Measurements from ENCODE around the gene MYOG.

MYOG gene

GRCh38 chr1:203072002-203072602 is 13.7 kb downstream of the MYOG start:
- no peak for DNase-seq

GRCh38 chr1:203069030-203069747 is 16.6 kb downstream of the MYOG start:
- no peak for DNase-seq

GRCh38 chr1:203066965-203067364 is 18.8 kb downstream of the MYOG start:
- DNase-seq, result no peak

DNA sequence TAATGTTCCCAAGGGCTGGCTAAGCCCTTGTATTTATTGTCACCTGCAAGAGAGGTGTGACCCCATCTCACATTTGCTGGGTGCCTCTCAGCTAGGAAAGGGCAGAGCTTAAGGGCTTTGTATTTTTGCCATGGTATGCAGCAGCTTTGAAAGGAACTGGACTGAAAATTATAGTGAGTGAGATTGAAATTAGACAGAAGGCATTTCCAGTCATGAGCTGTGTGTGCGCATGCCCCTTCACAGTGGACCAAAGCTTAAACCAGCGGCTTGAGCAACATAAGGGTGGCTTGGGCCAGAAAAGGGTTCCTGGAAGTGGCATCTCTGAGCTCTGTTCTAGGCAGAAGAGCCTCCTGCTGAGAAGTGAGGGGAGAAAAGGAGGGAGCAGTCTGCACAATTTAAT is 19.8 kb downstream of the MYOG start:
- DNase-seq, result no peak

GRCh38 chr1:203065191-203065590 is 20.6 kb downstream of the MYOG start:
- no peak for DNase-seq

- no peak for DNase-seq
Observed at GRCh38 chr1:203063287-203063686, 22.5 kb downstream of the MYOG start.

GRCh38 chr1:203060115-203060514 is 25.7 kb downstream of the MYOG start:
- no peak for DNase-seq

DNA sequence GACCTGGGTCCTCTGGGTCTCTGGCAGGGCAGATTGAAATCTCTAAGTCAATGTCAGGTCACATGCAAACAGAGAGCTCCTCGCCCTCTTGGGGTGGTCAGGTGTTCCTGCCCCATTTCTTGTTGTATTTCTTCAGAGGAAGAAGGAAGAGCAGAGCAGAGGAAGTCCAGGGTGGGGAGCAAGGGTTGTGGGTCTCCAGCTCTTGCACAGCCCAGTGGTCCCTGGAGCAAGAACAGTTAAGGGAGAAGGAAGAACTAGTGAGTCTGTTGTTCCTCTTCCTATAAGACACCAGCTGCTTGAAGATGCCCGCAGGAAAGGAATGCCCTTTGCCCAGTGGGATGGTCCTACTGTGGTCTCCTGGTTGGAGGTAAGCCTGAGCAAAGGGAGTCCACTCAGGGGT is 26.3 kb downstream of the MYOG start:
- no peak for DNase-seq

DNA sequence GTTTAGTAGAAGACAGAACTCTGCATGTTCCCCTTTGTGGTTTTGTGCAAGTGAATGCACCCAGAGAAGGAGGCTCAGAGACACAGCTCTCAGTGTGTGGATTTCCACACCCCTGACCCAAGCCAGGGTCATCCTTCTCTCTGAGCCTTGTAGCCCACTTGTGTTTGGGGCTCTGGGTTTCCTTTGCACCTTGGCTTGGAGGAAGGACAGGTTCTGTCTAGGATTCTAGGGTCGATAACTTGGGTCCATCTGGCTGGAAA is 27.2 kb downstream of the MYOG start:
- DNase-seq, result no peak

DNA sequence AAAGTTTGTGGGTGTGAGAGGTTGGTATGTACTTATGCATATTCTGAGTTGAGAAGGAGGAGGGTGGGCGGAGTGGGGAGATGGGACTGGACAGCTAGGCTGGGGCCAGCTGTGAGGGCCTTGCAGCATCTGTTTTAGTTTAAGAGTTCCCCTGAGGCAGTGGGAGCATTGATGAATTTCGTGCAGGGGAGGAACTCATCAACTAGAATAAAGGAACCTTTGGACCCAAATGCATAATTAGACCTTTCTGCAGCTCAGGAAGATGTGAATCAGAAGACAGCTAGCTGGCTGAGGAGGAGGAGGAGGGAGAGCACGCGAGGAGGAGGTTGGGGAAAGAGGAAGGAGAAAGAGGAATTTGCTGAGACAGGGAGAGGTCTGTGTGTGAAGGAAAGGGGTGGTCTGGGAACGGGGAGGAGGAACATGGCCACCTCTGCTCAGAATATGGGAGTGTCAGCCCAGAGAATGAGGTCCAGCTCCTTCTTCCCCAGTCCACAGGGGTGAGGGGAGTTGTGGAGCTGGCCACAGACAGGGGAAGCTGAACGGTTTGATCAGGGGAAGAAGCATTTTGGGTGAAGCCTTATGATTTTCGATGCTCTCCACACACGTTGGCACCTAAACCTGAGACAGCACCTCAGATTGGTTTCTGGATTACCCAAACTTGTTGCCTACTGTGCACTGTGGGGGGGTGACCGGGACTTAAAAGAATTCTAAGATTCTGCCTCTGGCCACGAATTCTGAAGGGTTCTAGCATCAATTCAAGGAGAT is 27.7 kb downstream of the MYOG start:
- DNase-seq, result no peak

DNA sequence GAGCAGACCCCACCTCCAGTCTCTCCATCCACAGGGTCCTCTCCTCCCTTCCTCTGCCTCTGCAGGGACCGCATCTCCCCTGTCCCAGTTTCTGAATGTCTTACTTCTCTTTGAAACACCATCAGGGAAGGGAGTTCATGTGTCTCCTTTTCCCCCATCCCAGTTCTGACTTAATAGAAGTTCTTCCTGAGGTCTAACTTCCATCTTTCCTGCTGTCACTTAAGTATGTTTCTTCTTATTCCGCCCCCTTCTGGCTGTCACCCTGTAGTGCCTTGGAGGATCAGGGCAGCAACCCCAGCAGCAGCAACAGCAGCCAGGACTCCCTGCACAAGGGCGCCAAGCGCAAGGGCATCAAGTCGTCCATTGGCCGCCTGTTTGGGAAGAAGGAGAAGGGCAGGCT is 29.3 kb downstream of the MYOG start:
- no peak for DNase-seq

DNA sequence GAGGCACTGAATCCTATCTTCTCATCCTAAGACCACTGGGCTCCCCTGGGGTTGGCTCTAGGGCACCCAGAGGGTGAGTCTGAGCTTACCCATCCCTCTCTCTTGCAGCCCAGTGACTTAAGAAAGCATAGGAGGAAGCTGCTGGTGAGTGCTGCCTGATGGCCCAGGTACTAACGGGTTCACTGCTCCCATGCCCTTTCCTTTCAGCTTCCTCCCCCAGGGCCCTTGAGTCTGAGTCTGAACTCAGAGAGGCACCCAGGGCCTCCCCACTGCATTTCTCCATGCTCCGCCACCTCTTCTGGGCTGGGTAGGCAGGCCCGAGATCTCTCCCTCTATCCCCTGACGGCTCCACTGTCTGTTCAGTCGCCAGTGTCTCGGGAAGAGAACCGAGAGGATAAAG is 29.8 kb downstream of the MYOG start:
- DNase-seq, result no peak

DNA sequence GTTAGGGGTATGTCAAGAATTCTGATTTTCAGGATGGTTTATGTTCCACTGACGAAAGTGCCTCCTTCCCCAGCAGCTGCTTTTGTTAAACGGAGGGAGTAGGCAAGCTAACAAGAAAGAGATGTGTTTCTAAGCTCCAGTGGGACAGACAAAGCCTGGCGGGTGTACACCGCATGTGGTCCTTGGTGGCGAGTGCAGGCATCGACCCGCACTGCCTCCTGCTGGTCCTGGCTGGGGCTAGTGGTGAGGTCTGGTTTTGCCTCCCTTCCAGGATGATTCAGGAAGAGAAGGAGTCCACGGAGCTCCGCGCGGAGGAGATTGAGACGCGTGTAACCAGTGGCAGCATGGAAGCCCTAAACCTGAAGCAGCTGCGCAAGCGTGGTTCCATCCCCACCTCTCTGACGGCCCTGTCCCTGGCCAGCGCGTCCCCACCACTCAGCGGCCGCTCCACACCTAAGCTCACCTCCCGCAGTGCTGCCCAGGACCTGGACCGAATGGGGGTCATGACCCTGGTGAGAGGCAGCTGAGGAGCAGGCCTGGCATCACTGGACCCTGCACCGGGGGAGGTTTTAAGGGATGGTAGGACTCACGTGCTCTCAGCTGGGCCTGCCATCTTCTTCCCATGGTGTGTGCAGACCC is 30.5 kb downstream of the MYOG start:
- no peak for DNase-seq

DNA sequence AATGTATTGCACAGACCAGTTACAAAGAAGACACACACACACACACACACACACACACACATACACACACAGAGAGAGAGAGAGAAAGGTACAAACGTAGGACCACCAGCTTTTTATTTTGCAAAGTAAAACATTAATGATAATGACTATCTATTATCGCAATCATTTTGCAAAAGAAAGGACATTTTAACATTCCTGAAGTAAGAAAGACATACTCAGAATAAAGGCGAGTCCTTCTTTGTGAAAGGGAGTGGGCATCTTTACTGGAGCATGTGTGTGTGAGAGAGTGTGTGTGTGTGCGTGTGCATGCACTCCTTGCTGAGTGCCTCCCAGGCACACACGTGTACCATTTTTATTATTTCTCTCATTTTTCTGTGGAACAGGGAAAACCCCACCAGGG is 31.2 kb downstream of the MYOG start:
- no peak for DNase-seq

DNA sequence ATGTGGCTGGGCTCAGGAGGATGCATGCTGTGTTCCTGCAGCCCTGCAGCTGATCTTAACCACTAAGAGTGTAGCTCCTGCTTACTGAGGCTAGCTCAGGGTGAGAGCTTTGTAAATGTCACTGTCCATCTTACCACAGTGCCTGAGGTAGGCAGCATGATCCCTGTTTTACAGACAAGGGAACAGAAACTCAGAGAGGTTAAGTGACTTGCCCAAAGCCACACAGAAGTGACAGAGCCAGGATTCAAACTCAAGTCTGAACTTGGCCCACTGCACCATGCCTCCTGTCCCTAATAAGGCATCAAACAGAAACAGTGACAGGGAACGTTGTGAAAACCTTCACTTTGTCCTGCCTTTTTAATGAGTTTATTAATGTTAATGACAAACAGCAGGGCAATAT is 31.6 kb downstream of the MYOG start:
- no peak for DNase-seq

- no peak for DNase-seq
Observed at GRCh38 chr1:203052601-203053000, 33.2 kb downstream of the MYOG start.

DNA sequence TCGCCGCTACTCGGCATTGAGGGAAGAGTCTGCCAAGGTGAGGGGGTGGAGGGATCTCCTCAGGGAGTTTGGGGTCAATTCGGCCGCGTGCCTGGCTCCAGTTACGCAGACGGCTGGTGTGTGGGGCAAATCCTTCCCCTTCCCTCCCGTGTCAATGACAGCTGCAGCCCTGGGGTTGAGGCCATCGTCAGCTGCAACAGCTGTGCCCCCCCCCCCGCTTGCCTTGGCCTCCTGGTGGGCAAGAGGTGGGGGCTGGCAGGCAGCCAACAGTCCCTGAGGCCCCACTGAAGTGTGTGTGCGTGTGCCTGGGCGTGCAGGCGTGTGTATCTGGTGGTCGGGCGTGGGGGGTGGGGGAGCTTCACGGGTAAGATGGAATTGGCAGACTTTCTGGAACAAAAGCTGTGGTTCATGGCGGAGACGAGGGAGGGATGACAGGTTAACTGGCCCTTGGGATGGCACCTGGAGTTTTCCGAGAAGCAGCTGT is 33.9 kb downstream of the MYOG start:
- peak in 1 of 2 experiments; percentile 12 for DNase-seq

DNA sequence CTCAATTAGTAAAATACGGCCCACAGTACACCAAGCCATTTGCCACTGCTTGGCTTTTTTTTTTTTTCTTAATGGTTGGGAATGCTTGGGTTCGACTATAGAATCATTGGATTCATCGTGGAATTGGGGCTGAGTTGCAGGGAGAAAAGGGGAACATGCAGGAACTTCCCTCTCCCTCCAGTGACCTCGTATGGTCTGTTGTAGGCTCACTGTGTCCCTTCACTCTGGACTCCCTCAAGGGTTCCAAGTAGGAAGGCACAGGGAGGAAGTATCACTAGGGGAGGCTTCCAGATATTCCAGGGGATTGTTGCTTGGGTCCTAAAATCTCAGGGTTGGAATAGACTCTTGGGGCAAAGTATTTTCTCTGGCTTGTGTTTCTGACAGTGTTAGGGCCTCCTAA is 35.0 kb downstream of the MYOG start:
- no peak for DNase-seq

DNA sequence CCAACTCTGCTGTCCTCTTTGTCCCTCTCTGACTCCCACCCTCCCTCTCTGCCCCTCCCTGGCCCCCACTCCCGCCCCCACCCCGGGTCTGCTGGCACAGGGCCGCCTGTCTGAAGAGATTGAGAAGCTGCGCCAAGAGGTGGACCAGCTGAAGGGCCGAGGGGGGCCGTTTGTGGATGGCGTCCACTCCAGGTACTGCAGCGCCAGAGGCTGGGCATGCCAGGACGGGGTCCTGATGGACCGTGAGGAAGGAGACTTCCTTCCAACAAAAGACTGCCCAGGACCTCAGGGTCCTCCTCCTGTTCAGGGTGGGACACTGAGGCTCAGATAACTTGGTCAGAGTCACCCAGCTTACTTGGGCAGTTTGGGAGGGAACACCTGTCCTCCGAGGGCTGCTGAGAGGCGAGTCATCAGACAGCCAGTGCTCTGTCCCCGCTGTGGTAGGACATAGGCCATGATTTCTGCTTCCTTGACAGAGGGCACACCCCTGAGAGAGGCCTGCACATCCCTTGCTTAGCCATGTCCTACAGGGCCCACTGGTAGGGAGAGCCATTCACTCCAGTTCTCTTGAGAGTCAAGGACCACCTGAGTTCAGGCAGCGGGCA is 36.1 kb downstream of the MYOG start:
- no peak for DNase-seq

DNA sequence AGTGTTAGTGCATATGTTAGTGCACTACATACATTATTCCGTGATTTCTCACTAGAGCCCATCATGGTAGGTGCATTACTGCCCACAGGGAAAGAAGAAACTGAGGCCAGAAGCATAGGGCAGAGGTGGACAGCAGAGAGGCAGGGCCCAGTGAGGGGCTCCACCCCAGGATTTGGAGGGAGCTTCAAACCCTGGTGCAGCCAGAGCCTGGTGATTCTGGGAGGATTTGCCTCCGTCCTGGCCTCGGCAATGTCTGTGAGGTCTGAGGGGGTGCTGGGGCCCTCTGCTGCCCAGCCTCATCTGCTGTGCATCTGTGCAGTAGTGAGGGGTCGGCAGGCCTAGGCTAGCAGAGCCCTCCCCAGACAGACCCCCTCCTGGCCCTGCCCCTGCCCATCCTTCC is 36.7 kb downstream of the MYOG start:
- no peak for DNase-seq

DNA sequence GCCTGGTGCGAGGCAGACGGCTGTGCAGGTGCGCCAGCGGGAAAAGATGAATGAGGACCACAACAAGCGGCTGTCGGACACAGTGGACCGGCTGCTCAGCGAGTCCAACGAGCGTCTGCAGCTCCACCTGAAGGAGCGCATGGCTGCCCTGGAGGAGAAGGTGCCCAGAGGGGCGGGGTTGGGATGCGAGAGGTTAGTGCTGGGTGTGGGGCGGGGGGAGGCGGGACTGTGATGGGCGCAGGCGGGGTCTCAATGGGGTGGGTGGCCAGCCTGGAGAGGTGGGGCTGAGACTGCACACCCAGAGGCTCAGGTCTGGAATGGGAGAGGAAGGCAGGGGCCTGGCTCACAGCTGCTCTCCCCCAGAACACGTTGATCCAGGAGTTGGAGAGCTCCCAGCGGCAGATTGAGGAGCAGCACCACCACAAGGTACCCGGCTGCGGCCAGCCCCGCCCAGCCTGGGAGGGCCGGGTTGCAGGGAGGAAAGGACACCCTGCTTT is 37.2 kb downstream of the MYOG start:
- DNase-seq, result no peak

GRCh38 chr1:203048086-203048485 is 37.7 kb downstream of the MYOG start:
- DNase-seq, result no peak

- no peak for DNase-seq
Observed at GRCh38 chr1:203046984-203047630, 38.7 kb downstream of the MYOG start.

Measured in NCI-H446 (cell line).